GM21390 (cell line): Measurements from ENCODE around the gene HNRNPL.
"Not testable (repeated sequence)": the region's sequence is repeated elsewhere in the genome, so short reads cannot be mapped to it uniquely, and the experiment has no call there.

Experiments used
- ATAC-seq: cut with Tn5 transposase; IDR thresholded peaks from one replicate; pipeline ENCODE4 v1.9.1; 2021; ENCODE audit not compliant: unreplicated experiment

HNRNPL gene

GRCh38 chr19:38849860-38850435 lies at the start of gene HNRNPL:
Gene HNRNPL (minus strand): TSS chr19:38849986. CDS start chr19:38849966, 20 bp downstream.
- peak; percentile 51 for ATAC-seq

GRCh38 chr19:38898788-38899446 lies 49.1 kb upstream of the HNRNPL start:
- no peak for ATAC-seq

- ATAC-seq = no peak
These were observed 45.2 kb upstream of the HNRNPL start for GRCh38 chr19:38894968-38895367.

- ATAC-seq = no peak
These were observed 43.6 kb upstream of the HNRNPL start for GRCh38 chr19:38893341-38893771.

GRCh38 chr19:38892841-38893240 lies 43.1 kb upstream of the HNRNPL start:
- no peak for ATAC-seq

- ATAC-seq = no peak
These were observed 42.0 kb upstream of the HNRNPL start for GRCh38 chr19:38891771-38892170.

- no peak for ATAC-seq
These were observed 40.9 kb upstream of the HNRNPL start for GRCh38 chr19:38890686-38891085.

GRCh38 chr19:38889803-38890202 lies 40.0 kb upstream of the HNRNPL start:
- ATAC-seq = no peak

- no peak for ATAC-seq
These were observed 39.1 kb upstream of the HNRNPL start for GRCh38 chr19:38888876-38889275.

- not testable (repeated sequence) for ATAC-seq
These were observed 34.9 kb upstream of the HNRNPL start for GRCh38 chr19:38884691-38885090.

- no peak for ATAC-seq
These were observed 33.5 kb upstream of the HNRNPL start for GRCh38 chr19:38883286-38883685.

GRCh38 chr19:38880882-38881609 lies 31.3 kb upstream of the HNRNPL start:
- no peak for ATAC-seq

- ATAC-seq = no peak
These were observed 30.5 kb upstream of the HNRNPL start for GRCh38 chr19:38880076-38880881.

- ATAC-seq = no peak
These were observed 29.6 kb upstream of the HNRNPL start for GRCh38 chr19:38879400-38879751.

GRCh38 chr19:38878575-38879399 lies 29.0 kb upstream of the HNRNPL start:
- no peak for ATAC-seq

GRCh38 chr19:38877781-38878574 lies 28.2 kb upstream of the HNRNPL start, which contains the start of gene RINL:
Gene RINL (minus strand): TSS chr19:38878275. CDS start chr19:38876742, 1,533 bp downstream.
- ATAC-seq = peak; percentile 53

- no peak for ATAC-seq
These were observed 26.0 kb upstream of the HNRNPL start for GRCh38 chr19:38875656-38876395.

GRCh38 chr19:38873400-38873799 lies 23.6 kb upstream of the HNRNPL start:
- ATAC-seq = not testable (repeated sequence)

- no peak for ATAC-seq
These were observed 20.8 kb upstream of the HNRNPL start for GRCh38 chr19:38870612-38871011.
